GM12801 (cell line): ENCODE data around the gene EIF3B.

Experiments used
- CTCF ChIP-seq: IDR thresholded peaks from one replicate; pipeline ENCODE4 v1.5.1; 2011; ENCODE audit warnings: control low read depth; ENCODE audit not compliant: insufficient read length; ENCODE audit errors: extremely low read depth

EIF3B gene

GRCh38 chr7:2330493-2330892 lies 24.1 kb upstream of the EIF3B start:
- no peak for TF ChIP-seq CTCF

GRCh38 chr7:2331707-2332106 lies 22.9 kb upstream of the EIF3B start:
- no peak for TF ChIP-seq CTCF

GRCh38 chr7:2336626-2337299 lies 17.9 kb upstream of the EIF3B start:
- no peak for TF ChIP-seq CTCF

- no peak for TF ChIP-seq CTCF
Measured at GRCh38 chr7:2350055-2350454, 4.6 kb upstream of the EIF3B start.

GRCh38 chr7:2350861-2351260 lies 3.8 kb upstream of the EIF3B start:
- no peak for TF ChIP-seq CTCF

- no peak for TF ChIP-seq CTCF
Measured at GRCh38 chr7:2353113-2353935, 1.3 kb upstream of the EIF3B start.

- no peak for TF ChIP-seq CTCF
Measured at GRCh38 chr7:2353936-2354185, 766 bp upstream of the EIF3B start.
